A549 (cell line): Measurements from ENCODE around the gene MRPL34. TPM values are rescaled to one million over a fixed set of nuclear protein-coding genes. Genes with fewer than 3 reads are reported as not detected.

Source experiments
- ATAC-seq, 2 experiments: fragments of 200-7000 bp in 1 of 2; fragments of >200 bp in 1 of 2; cut with Nextera tagmentation in 1 of 2; cut with Tn5 transposase in 1 of 2; 3 replicates each; pipeline versions ENCODE4 v1.8.0 to v1.9.1; 2018 to 2020; ENCODE audit warnings: mild to moderate bottlenecking in 1 of 2, moderate library complexity in 1 of 2
- CTCF ChIA-PET: fragments of 300-600 bp; sonication (Branson Sonifier 250); formaldehyde crosslinking; extraction: SDS; loops from one replicate; lab custom pipeline; 2021; ENCODE audit warnings: antibody characterized with exemption, inconsistent platforms; lab: Yijun Ruan, JAX
- POLR2A ChIA-PET: fragments of 350-600 bp; formaldehyde crosslinking; extraction: SDS; loops from one replicate; lab custom pipeline; 2021; ENCODE audit warnings: antibody characterized with exemption, inconsistent platforms; lab: Yijun Ruan, JAX
- DNase-seq, 2 experiments: peaks; one replicate each; pipeline versions ENCODE4 v3.0.0 to v3.0.0-alpha.2; 2011 to 2016; ENCODE audit warnings: low read depth in 1 of 2, low spot score in 1 of 2
- FAIRE-seq: peaks from 2 replicates; lab custom pipeline; 2011; peaks lifted over from hg19 to GRCh38; lab: Jason Lieb, UNC
- H3K27ac ChIP-seq, 2 experiments: fragments of >200 bp; sonication (Bioruptor Twin); formaldehyde crosslinking; 3 replicates each; pipeline ENCODE4 v1.5.1; 2016 to 2017
- H3K4me1 ChIP-seq: fragments of >200 bp; sonication (Bioruptor Twin); formaldehyde crosslinking; 3 replicates; pipeline ENCODE4 v1.6.1; 2016
- H3K4me2 ChIP-seq: fragments of >200 bp; sonication (Bioruptor Twin); formaldehyde crosslinking; 3 replicates; pipeline ENCODE4 v1.6.1; 2016
- H3K4me3 ChIP-seq: fragments of >200 bp; sonication (Bioruptor Twin); formaldehyde crosslinking; 3 replicates; pipeline ENCODE4 v1.5.1; 2016
- H3K9me3 ChIP-seq: fragments of >200 bp; sonication (Bioruptor Twin); formaldehyde crosslinking; 3 replicates; pipeline ENCODE4 v1.6.1; 2016
- ATOH8 ChIP-seq: fragments of 250-450 bp; sonication (Bioruptor Pico); IDR thresholded peaks from 2 replicates; pipeline ENCODE4 v1.5.0; 2020; ENCODE audit warnings: low read depth, mild to moderate bottlenecking, moderate library complexity
- CHD4 ChIP-seq: fragments of 200-600 bp; sonication (generic); IDR thresholded peaks from 2 replicates; pipeline ENCODE4 v1.6.1; 2016; ENCODE audit warnings: antibody characterized with exemption, mild to moderate bottlenecking, borderline replicate concordance
- E2F6 ChIP-seq: IDR thresholded peaks from 2 replicates; pipeline ENCODE4 v1.6.1; 2012; ENCODE audit warnings: low read depth, borderline replicate concordance
- ELK1 ChIP-seq: fragments of 150-350 bp; IDR thresholded peaks from 2 replicates; pipeline ENCODE4 v1.6.1; 2014; ENCODE audit warnings: low read depth, mild to moderate bottlenecking, low read length
- EP300 ChIP-seq, 2 experiments: fragments of >200 bp; sonication (Bioruptor Twin); formaldehyde crosslinking; IDR thresholded peaks; 2 replicates in 1 of 2; 3 replicates in 1 of 2; pipeline ENCODE4 v1.6.1; 2016 to 2017
- ESRRA ChIP-seq: fragments of 150-350 bp; IDR thresholded peaks from 2 replicates; pipeline ENCODE4 v1.6.1; 2014; ENCODE audit warnings: mild to moderate bottlenecking, low read length, borderline replicate concordance
- FOSB ChIP-seq: fragments of 250-450 bp; sonication (Bioruptor Pico); IDR thresholded peaks from 2 replicates; pipeline ENCODE4 v1.5.0; 2020; ENCODE audit warnings: mild to moderate bottlenecking, moderate library complexity
- FOSL2 ChIP-seq, 2 experiments: fragments of 450-650 bp in 1 of 2; fragments of >200 bp in 1 of 2; sonication (Bioruptor Twin) in 1 of 2; formaldehyde crosslinking; IDR thresholded peaks; 2 replicates each; pipeline versions ENCODE4 v1.5.0 to v1.6.1; 2016 to 2020; ENCODE audit warnings: mild to moderate bottlenecking in 1 of 2, moderate library complexity in 1 of 2
- FOXS1 ChIP-seq: fragments of 250-450 bp; sonication (Bioruptor Pico); IDR thresholded peaks from 2 replicates; pipeline ENCODE4 v1.5.0; 2020; ENCODE audit warnings: mild to moderate bottlenecking, moderate library complexity
- HOXB5 ChIP-seq: fragments of 250-450 bp; sonication (Bioruptor Pico); IDR thresholded peaks from 2 replicates; pipeline ENCODE4 v1.5.0; 2020; ENCODE audit warnings: mild to moderate bottlenecking, moderate library complexity
- KDM1A ChIP-seq: fragments of 200-600 bp; sonication (generic); IDR thresholded peaks from 2 replicates; pipeline ENCODE4 v1.6.1; 2016; ENCODE audit warnings: low read depth, mild to moderate bottlenecking
- MAFK ChIP-seq: fragments of 450-650 bp; IDR thresholded peaks from 2 replicates; pipeline ENCODE4 v1.6.1; 2014; ENCODE audit not compliant: partially characterized antibody
- MAX ChIP-seq: IDR thresholded peaks from 2 replicates; pipeline ENCODE4 v1.6.1; 2012
- MAZ ChIP-seq: fragments of 150-350 bp; IDR thresholded peaks from 2 replicates; pipeline ENCODE4 v1.6.1; 2014; ENCODE audit warnings: antibody characterized with exemption, low read depth, low read length, borderline replicate concordance
- MYC ChIP-seq: IDR thresholded peaks from 2 replicates; pipeline ENCODE4 v1.6.1; 2012; ENCODE audit warnings: mild to moderate bottlenecking, inconsistent platforms, low read length, improper control_type of control experiment, borderline replicate concordance
- NFE2L2 ChIP-seq: fragments of 150-350 bp; conservative IDR thresholded peaks from 2 replicates; pipeline ENCODE4 v1.6.1; 2014; ENCODE audit warnings: low read length
- RAD21 ChIP-seq, 2 experiments: fragments of >200 bp in 1 of 2; sonication (Bioruptor Twin) in 1 of 2; formaldehyde crosslinking in 1 of 2; IDR thresholded peaks in 1 of 2; conservative IDR thresholded peaks in 1 of 2; 2 replicates in 1 of 2; 3 replicates in 1 of 2; pipeline ENCODE4 v1.6.1; 2012 to 2018; ENCODE audit warnings: inconsistent platforms in 1 of 2
- REST ChIP-seq: fragments of 200-600 bp; sonication (generic); IDR thresholded peaks from 2 replicates; pipeline ENCODE4 v1.6.1; 2016; ENCODE audit warnings: antibody characterized with exemption, mild to moderate bottlenecking, moderate library complexity
- SREBF2 ChIP-seq: fragments of 450-650 bp; IDR thresholded peaks from 2 replicates; pipeline ENCODE4 v1.6.1; 2014; ENCODE audit warnings: mild to moderate bottlenecking, moderate library complexity
- TFCP2L1 ChIP-seq: fragments of 250-450 bp; sonication (Bioruptor Pico); IDR thresholded peaks from 2 replicates; pipeline ENCODE4 v1.5.0; 2021; ENCODE audit warnings: mild to moderate bottlenecking
- TP53 ChIP-seq: fragments of 250-450 bp; sonication (Bioruptor Pico); IDR thresholded peaks from 2 replicates; pipeline ENCODE4 v1.5.0; 2021; ENCODE audit warnings: mild to moderate bottlenecking, moderate library complexity
- ZNF302 ChIP-seq: fragments of 250-450 bp; sonication (Bioruptor Pico); IDR thresholded peaks from 2 replicates; pipeline ENCODE4 v1.9.0; 2021; ENCODE audit warnings: inconsistent platforms, mild to moderate bottlenecking, moderate library complexity
- ZSCAN20 ChIP-seq: fragments of 250-450 bp; sonication (Bioruptor Pico); IDR thresholded peaks from 2 replicates; pipeline ENCODE4 v1.8.0; 2022; ENCODE audit warnings: mild to moderate bottlenecking, moderate library complexity
- WGBS: methylation state at CpG from one replicate; pipeline ENCODE4 v1.1.6; 2017; ENCODE audit errors: missing lambda C conversion rate; 5-methylcytosine and 5-hydroxymethylcytosine counted together
- polyA plus RNA-seq, 4 experiments: library from polyadenylated mRNA; depleted of rRNA in 3 of 4; stranded (reverse); fragments of >200 nt; fragmentation: RNase III in 1 of 4; extraction: RNeasy Plus Mini Kit Qiagen cat#74134 plus additional on column Dnase treatment in 1 of 4; gene quantifications; 2 replicates in 3 of 4; 3 replicates in 1 of 4; pipeline ENCODE4 v1.2.3, GENCODE V29; 2011 to 2017

Gene MRPL34
- polyA plus RNA-seq, 2 of the 4 experiments (the other 2 are of a cell fraction): 28.1 to 56.1 TPM

GRCh38 chr19:17348700-17349099, 43.0 kb downstream of the MRPL34 start:
- WGBS: 2% methylated on average over 7 of the region's 12 CpGs
- peak; percentile 43 to 62 for DNase-seq
- no peak for FAIRE-seq
- no peak for TF ChIP-seq REST
- TF ChIP-seq ZNF302 (CRISPR knock-in tag): no peak
- no peak for TF ChIP-seq TP53 (CRISPR knock-in tag)
- 0 out of 2 replicates have a peak, but pooled peaks have one; percentile 20 for TF ChIP-seq MAX
- TF ChIP-seq HOXB5 (CRISPR knock-in tag): no peak
- TF ChIP-seq ESRRA: no peak
- TF ChIP-seq TFCP2L1: no peak
- TF ChIP-seq E2F6: no peak
- TF ChIP-seq FOSL2 (IDR thresholded peaks at IDR 0.05): no peak
- peak; percentile 63 for TF ChIP-seq FOSL2 (CRISPR knock-in tag; IDR thresholded peaks at IDR 0.05)
- no peak for TF ChIP-seq MAZ
- TF ChIP-seq NFE2L2: no peak
- TF ChIP-seq MYC: no peak
- no peak for TF ChIP-seq ELK1
- no peak for TF ChIP-seq FOSB
- TF ChIP-seq KDM1A: no peak
- TF ChIP-seq EP300 (IDR thresholded peaks at IDR 0.05): no peak
- ChIA-PET CTCF (interaction anchor here (0.9 to 10.8 kb wide), 4 partner anchors 14 to 99 kb away, joined by 3 to 111 read pairs (median 4); no protein-coding TSS in a partner anchor), POLR2A (interaction anchor here (1.0 kb wide), 1 partner anchor 56 kb away, joined by 3 read pairs; no protein-coding TSS in a partner anchor)
- H3K27ac ChIP-seq: peak overlapping the region; percentile 68 to 86
- no peak overlapping the region for H3K4me3 ChIP-seq
- ATAC-seq: peak; percentile 54 to 63; a peak in 5 of 6 replicates
- H3K4me1 ChIP-seq: peaks cover 7% of the 10 kb centered on the region
- H3K9me3 ChIP-seq: no peaks in the 10 kb centered on the region
- H3K4me2 ChIP-seq: peak overlapping the region; percentile 64

GRCh38 chr19:17351815-17352435, 46.3 kb downstream of the MRPL34 start:
- TF ChIP-seq ZSCAN20: no peak
- no peak for TF ChIP-seq ATOH8 (CRISPR knock-in tag)
- no peak for TF ChIP-seq RAD21 (conservative IDR thresholded peaks at IDR 0.05 in 1 of 2, IDR thresholded peaks at IDR 0.05 in 1 of 2)
- TF ChIP-seq CHD4: no peak
- TF ChIP-seq MAFK: no peak
- TF ChIP-seq FOSB: no peak
- no peak for TF ChIP-seq SREBF2
- no peak for TF ChIP-seq FOXS1 (CRISPR knock-in tag)
- H3K4me3 ChIP-seq: no peak overlapping the region
- FAIRE-seq: no peak
- no peak for ATAC-seq
- no peak overlapping the region for H3K27ac ChIP-seq
- DNase-seq: no peak
- peaks cover 7% of the 10 kb centered on the region for H3K4me1 ChIP-seq
- no peaks in the 10 kb centered on the region for H3K9me3 ChIP-seq
- POLR2A ChIA-PET: no interaction called here
- WGBS: 91% methylated on average over 37 of the region's 45 CpGs
- CTCF ChIA-PET: no interaction called here
- H3K4me2 ChIP-seq: no peak overlapping the region
